Esophagus muscularis mucosa (tissue), 3 donors: ENCODE results near the gene SSC5D.

ENCODE experiments used
- POLR2AphosphoS5 ChIP-seq, 2 donors: sonication (generic); formaldehyde crosslinking; IDR thresholded peaks; one replicate each; pipeline ENCODE4 v1.6.1; 2017; ENCODE audit warnings: antibody characterized with exemption in 2 of 2
- TF ChIP-seq, protein P1 (sequence below), 3 experiments: fragments of 200-600 bp in 2 of 3; fragments of 450-650 bp in 1 of 3; sonication (generic) in 2 of 3; IDR thresholded peaks; one replicate each; pipeline ENCODE4 v1.5.1; 2017 to 2019; ENCODE audit warnings: antibody characterized with exemption in 3 of 3, mild to moderate bottlenecking in 2 of 3, moderate library complexity in 1 of 3

GRCh38 chr19:55546011-55546410, 57.8 kb downstream of the SSC5D start:
- TF ChIP-seq, protein P1, sequence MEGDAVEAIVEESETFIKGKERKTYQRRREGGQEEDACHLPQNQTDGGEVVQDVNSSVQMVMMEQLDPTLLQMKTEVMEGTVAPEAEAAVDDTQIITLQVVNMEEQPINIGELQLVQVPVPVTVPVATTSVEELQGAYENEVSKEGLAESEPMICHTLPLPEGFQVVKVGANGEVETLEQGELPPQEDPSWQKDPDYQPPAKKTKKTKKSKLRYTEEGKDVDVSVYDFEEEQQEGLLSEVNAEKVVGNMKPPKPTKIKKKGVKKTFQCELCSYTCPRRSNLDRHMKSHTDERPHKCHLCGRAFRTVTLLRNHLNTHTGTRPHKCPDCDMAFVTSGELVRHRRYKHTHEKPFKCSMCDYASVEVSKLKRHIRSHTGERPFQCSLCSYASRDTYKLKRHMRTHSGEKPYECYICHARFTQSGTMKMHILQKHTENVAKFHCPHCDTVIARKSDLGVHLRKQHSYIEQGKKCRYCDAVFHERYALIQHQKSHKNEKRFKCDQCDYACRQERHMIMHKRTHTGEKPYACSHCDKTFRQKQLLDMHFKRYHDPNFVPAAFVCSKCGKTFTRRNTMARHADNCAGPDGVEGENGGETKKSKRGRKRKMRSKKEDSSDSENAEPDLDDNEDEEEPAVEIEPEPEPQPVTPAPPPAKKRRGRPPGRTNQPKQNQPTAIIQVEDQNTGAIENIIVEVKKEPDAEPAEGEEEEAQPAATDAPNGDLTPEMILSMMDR (IDR thresholded peaks at IDR 0.05), result no peak
- TF ChIP-seq POLR2AphosphoS5 (IDR thresholded peaks at IDR 0.05), result no peak
